IMR-90 (cell line): ENCODE measurements around the gene ETS1.

ENCODE experiments used
- BHLHE40 ChIP-seq: fragments of 150-350 bp; IDR thresholded peaks from 2 replicates; pipeline ENCODE4 v1.6.1; 2016; ENCODE audit warnings: mild to moderate bottlenecking, low read depth, low read length
- CEBPB ChIP-seq: IDR thresholded peaks from 2 replicates; pipeline ENCODE4 v1.6.1; 2012; ENCODE audit warnings: low read depth, low read length, improper control_type of control experiment
- FOS ChIP-seq: fragments of 150-350 bp; IDR thresholded peaks from 2 replicates; pipeline ENCODE4 v1.6.1; 2016; ENCODE audit warnings: low read depth, low read length
- MAFK ChIP-seq: IDR thresholded peaks from 2 replicates; pipeline ENCODE4 v1.6.1; 2012; ENCODE audit warnings: low read depth, low read length, improper control_type of control experiment
- MXI1 ChIP-seq: IDR thresholded peaks from 2 replicates; pipeline ENCODE4 v1.6.1; 2012; ENCODE audit warnings: low read depth, mild to moderate bottlenecking, low read length, moderate library complexity, borderline replicate concordance
- POLR2A ChIP-seq: IDR thresholded peaks from 2 replicates; pipeline ENCODE4 v1.6.1; 2012; ENCODE audit warnings: mild to moderate bottlenecking, low read depth, low read length
- RAD21 ChIP-seq: IDR thresholded peaks from 2 replicates; pipeline ENCODE4 v1.6.1; 2012; ENCODE audit warnings: low read length, improper control_type of control experiment
- RFX5 ChIP-seq: IDR thresholded peaks from 2 replicates; pipeline ENCODE4 v1.8.0; 2012; ENCODE audit warnings: low read depth, mild to moderate bottlenecking, low read length, moderate library complexity
- TF ChIP-seq, protein P1 (sequence below): conservative IDR thresholded peaks from 2 replicates; pipeline ENCODE4 v1.5.1; 2012; ENCODE audit warnings: mild to moderate bottlenecking, low read depth, low read length, improper control_type of control experiment
- TF ChIP-seq, protein P2 (sequence below): fragments of 150-350 bp; IDR thresholded peaks from 2 replicates; pipeline ENCODE4 v1.6.1; 2017; ENCODE audit warnings: mild to moderate bottlenecking, antibody characterized with exemption, low read length, low read depth

DNA sequence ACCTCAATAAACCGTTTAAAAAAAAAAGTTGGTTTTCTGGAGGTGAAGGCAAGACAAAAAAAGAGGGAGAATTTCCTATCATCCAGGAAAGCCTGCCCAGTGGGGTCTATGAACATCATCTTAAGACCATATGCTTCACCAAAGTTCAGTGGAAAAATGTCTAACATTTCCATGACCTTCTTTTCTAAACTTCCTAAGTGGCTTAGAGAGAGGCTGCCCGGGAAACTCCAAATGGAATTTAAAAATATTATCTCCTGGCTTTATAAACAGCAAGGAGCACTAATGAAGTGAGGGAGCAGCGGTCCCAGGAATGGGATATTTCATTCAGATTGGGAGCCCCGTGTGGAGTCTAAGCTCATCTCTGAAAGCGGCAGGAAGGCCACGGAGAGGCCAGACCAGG is 46.9 kb downstream of the ETS1 start:
- TF ChIP-seq, protein P1, sequence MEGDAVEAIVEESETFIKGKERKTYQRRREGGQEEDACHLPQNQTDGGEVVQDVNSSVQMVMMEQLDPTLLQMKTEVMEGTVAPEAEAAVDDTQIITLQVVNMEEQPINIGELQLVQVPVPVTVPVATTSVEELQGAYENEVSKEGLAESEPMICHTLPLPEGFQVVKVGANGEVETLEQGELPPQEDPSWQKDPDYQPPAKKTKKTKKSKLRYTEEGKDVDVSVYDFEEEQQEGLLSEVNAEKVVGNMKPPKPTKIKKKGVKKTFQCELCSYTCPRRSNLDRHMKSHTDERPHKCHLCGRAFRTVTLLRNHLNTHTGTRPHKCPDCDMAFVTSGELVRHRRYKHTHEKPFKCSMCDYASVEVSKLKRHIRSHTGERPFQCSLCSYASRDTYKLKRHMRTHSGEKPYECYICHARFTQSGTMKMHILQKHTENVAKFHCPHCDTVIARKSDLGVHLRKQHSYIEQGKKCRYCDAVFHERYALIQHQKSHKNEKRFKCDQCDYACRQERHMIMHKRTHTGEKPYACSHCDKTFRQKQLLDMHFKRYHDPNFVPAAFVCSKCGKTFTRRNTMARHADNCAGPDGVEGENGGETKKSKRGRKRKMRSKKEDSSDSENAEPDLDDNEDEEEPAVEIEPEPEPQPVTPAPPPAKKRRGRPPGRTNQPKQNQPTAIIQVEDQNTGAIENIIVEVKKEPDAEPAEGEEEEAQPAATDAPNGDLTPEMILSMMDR: no peak
- TF ChIP-seq POLR2A: no peak
- no peak for TF ChIP-seq CEBPB
- TF ChIP-seq, protein P2, sequence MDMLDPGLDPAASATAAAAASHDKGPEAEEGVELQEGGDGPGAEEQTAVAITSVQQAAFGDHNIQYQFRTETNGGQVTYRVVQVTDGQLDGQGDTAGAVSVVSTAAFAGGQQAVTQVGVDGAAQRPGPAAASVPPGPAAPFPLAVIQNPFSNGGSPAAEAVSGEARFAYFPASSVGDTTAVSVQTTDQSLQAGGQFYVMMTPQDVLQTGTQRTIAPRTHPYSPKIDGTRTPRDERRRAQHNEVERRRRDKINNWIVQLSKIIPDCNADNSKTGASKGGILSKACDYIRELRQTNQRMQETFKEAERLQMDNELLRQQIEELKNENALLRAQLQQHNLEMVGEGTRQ: no peak
- no peak for TF ChIP-seq RAD21
- no peak for TF ChIP-seq MXI1
- no peak for TF ChIP-seq BHLHE40
- TF ChIP-seq FOS: no peak
- no peak for TF ChIP-seq MAFK
- no peak for TF ChIP-seq RFX5
